GM19025 (cell line): ENCODE results near the gene PYDC1.
"Not testable (repeated sequence)": the region's sequence is repeated elsewhere in the genome, so short reads cannot be mapped to it uniquely, and the experiment has no call there.

Source experiments
- ATAC-seq: cut with Tn5 transposase; IDR thresholded peaks from one replicate; pipeline ENCODE4 v1.9.1; 2021; ENCODE audit warnings: mild to moderate bottlenecking, low read depth, moderate library complexity; ENCODE audit not compliant: unreplicated experiment

PYDC1 gene

GRCh38 chr16:31182391-31182790, 34.5 kb downstream of the PYDC1 start:
- no peak for ATAC-seq

DNA sequence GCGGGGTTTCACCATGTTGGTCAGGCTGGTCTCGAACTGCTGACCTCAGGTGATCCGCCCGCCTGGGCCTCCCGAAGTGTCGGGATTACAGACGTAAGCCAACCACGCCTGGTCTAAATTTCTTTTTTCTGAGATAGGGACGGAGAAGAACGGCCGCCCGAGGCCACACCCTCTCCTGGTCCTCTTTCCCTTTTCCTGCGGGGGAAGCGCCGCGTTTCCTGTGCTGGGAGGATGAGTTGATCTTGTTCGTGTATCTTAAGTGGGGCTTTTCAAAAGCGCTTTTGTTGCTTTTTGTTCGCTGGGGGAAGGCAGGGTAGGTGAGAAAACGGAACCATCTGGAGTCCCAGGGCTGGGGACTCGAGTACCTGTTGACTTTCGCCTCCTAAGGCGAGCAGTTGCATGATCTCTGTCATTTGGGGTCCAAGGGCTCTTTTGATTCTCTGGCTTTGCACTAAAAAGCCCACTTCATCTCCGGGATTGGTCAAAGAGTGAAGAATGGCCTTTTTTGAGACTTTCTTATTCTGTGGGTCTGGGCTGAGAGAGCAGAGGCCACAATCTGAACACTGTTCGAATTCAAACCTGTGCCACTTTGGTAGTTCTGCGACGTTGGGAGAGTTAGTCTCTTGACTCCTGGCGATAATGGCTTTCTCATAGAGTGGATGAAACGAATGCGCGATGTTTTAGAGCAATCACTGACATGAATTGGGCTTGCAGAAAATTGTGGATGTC, 35.7 kb downstream of the PYDC1 start:
- ATAC-seq, result no peak

- ATAC-seq, result peak; percentile 48
Measured at GRCh38 chr16:31179747-31180459, 37.0 kb downstream of the PYDC1 start, which contains the start of gene FUS. FUS (plus strand) TSS chr16:31180139; CDS start chr16:31180215, 76 bp downstream.

- ATAC-seq, result no peak
Measured at GRCh38 chr16:31179219-31179746, 37.7 kb downstream of the PYDC1 start.

GRCh38 chr16:31177136-31177535, 39.8 kb downstream of the PYDC1 start:
- no peak for ATAC-seq

DNA sequence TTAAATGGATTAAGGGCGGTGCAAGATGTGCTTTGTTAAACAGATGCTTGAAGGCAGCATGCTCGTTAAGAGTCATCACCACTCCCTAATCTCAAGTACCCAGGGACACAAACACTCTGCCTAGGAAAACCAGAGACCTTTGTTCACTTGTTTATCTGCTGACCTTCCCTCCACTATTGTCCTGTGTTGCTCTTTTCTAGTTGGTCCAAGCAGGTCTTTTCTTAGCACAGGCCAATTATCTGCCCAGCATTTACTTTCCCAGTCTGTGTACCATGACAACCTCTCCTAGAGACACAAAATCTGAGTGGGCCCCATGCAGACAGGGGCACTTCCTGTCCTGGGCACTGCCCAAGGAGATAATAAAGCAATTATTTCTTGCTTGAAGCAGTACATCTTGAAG, 46.9 kb downstream of the PYDC1 start:
- ATAC-seq, result not testable (repeated sequence)

- ATAC-seq, result no peak
Measured at GRCh38 chr16:31168848-31169247, 48.1 kb downstream of the PYDC1 start.

DNA sequence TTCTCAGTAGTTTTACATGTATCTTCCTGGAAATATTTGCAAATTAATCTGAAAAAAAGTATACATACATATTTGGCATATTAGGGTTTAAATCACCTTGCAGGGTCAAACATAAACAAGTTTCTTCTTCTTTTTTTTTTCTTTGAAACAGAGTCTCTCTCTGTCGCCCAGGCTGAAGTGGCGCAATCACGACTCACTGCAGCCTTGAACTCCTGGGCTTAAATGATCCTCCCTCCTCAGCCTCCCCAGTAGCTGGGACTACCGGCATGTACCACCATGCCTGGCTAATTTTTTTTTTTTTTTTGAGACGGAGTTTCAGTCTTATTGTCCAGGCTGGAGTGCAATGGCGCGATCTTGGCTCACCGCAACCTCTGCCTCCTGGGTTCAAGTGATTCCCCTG, 49.6 kb downstream of the PYDC1 start:
- ATAC-seq, result no peak
